NCI-H1436 treated with DMSO at 0.1 percent for 48 hours (cell line): Measurements from ENCODE around the gene RASAL1.

Source experiments
- DNase-seq: peaks from one replicate; lab custom pipeline; 2025; lab: John Stamatoyannopoulos, UW

Gene RASAL1

DNA sequence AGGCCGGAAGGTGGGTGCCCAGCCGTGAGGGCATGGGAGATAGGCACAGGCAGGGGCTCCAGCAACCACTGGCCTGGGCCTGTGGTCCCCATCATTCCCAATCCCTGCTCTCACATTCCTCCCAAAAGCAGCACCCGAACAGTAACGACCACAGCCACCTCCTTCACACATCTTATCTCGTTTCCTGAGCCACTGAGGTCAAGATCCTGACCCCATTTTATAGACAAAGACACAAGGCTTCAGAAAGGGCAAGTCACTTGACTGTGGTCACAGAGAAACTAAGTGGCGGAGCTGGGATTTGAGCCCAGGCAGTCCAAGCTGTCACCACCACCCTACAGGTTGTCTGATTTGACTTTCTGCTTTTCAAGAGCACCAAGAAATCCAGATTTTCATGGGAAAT, 40.2 kb downstream of the RASAL1 start:
- DNase-seq, result no peak

DNA sequence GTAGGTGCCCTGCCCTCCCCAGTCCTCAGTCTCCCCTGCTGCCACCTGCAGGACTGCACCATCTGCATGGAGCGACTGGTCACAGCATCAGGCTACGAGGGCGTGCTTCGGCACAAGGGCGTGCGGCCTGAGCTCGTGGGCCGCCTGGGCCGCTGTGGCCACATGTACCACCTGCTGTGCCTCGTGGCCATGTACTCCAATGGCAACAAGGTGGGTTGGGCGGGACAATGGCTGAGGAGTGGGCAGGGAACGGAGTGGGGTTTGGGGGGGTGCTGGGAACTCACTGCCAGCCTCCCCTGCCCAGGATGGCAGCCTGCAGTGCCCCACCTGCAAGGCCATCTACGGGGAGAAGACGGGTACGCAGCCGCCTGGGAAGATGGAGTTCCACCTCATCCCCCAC, 40.8 kb downstream of the RASAL1 start:
- DNase-seq, result no peak

DNA sequence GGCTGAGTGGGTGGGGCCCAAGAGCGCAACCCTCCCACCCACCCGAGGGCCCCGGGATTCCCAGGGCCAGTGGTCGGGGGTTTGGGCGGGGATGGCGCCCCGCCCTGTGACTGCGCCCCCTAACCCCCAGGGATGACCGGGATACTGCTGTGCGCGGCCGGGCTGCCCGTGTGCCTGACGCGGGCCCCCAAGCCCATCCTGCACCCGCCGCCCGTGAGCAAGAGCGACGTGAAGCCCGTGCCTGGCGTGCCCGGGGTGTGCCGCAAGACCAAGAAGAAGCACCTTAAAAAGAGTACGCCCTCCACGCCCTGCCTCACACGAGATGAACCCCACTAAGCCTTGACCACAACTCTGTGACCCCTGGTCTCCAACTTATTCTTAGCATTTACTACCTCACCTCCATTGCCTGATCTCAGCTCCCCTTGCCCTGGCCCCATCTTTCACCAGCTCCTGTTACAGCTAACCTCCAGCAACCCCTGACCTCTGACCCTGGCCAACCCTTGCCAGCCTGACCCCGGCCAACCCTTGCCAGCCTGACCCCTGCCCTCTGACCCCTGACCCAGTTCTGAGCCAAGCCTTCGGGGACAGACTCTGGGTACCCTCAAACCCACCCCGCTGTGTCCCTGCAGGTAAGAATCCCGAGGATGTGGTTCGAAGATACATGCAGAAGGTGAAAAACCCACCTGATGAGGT, 42.0 kb downstream of the RASAL1 start:
- no peak for DNase-seq

DNA sequence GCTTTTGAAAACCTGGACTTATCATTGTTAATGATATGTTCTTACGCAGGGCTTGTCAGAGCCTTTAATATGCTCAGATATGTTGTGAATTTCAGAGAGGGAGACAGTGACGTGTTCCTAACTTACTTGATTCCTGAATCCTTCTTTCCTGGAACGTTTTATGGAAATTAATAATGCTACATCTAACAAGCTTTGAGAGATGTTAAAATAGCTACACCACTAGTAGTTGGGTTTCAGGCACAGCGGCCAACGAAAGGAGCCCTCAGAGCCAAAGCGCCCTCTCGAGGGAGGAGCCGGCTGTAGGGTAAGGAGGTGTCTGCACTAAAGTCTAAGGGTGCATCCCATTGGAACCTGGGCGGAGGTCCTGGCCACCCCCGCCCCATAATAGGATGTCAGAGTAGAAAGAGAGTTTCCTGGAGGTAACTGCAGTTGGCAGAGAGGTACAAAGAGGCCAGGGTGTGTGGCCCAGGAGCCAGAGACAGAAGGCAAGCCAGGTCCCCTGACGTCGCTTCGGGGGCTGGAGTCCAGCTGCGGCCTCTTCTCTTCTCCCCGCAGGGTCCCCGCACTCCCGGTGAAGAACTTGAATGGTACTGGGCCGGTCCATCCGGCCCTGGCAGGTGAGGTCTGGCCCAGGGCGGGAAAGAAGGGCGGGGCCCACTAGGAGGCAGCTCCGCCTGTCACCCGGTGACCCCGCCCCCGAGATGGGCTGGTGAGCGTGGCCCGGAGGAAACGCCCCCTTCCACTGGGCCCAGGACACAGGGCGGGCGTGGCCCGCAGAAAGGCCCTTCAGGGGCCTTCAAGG, 42.8 kb downstream of the RASAL1 start:
- no peak for DNase-seq

DNA sequence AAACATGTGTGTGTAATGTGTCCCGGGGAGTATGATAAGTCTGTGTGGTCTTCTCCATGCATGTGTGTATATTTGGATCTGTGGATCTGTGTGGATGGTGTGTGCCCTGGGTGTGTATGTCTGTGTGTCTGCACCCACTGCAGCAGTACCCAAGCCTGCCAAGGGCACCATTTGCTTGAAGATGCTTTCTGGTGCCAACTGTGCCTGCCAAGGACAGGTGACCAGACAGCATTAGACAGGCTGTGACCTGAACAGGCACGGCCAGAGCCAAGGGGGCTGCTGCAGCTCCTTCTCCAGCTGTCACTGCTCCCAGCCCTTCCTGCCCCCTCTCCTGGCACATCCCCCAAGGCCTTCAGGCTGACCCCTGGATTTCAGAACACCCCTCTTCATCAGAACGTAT, 44.1 kb downstream of the RASAL1 start:
- no peak for DNase-seq

DNA sequence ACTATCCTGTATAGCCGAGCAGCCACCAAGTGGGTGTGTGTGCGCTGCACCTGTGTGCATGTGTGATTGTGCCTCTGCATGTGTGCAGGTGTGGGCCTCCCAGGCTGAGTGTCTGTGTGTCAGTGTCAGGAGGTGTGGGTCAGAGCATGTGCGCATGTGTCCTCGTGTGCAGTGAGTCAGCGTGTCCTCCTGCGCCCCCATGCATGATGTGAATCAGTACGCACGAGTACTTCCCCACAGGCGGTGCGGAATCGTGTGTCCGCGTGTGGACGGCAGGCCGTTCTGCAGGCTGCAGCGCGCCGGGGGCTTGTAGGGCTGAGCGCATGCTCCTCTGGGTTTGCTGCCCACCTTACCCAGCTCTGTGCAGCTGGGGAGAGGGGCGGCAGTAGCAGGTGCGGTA, 44.8 kb downstream of the RASAL1 start:
- no peak for DNase-seq

DNA sequence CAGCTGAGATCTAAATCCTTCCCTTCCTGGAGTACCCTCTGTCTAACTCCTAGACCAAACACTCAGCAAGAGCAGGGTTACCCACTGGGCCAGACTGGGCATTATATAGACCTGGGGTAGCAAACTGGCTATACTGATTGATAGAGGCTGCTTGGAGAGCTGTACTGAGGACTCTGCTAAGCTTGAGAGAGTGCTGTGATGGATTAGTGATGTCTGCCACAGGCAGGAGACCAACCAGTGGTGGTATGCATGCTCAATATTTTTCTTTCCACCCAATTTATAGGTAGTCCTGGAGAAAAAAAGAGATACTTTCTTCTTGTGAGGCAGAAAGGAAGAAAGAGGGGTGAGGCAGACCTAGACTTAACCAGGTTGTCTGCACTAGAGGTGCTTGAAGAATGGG, 45.7 kb downstream of the RASAL1 start:
- no peak for DNase-seq

DNA sequence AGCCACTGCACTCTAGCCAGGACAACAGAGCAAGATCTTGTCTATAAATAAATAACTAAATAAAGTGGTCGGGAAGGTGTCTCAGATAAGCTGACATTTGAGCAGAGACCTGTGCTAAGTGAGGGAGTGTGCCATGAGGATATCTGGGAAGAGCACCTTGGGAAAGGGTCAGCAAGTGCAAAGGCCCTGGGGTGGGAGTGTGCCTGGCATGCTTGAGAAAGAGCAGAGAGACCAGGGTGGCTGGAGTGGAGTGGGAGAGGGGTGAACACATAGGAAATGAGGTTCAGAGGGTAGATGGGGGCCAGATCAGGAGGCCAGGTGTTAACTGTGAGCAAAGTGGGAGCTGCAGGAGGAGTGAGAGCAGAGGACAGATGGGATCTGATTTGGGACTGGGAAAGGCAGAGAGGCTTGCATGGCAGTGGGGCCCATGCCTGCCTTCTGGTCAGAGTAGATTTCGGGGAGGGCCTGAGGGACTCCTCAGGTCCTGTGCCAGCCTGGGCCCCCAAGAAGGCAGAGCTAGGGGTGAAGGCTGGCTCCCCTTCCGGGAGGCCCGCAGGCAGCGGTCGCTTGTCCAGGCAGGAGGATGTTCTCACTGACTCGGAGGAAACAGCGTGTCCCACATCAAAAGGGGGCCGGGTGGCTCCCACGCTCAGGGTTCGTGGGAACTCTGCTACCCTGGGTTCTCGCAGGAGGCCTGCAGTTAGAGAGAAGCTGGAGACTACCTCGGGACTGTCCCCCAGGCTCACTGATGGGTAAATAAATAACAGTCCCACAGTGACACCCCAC, 46.4 kb downstream of the RASAL1 start:
- DNase-seq, result no peak

DNA sequence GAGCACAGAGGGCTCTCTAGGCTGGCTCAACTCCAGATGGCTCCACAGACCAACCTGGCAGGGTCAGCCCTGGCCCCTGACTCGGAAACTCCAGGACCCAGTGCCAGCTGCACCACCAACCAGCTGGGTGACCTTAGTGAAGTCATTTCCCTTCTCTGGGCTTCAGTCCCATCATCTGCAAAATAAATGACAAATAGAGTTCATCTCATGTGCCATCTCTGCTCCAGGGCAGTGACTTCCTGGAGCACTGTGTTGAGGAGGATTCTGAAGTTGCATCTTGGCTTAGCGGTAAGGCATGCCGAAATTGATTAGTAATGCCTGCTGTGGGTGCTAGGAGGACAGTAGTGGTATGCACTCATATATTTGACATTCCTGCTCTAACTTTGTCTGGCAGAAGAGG, 47.5 kb downstream of the RASAL1 start:
- DNase-seq, result no peak

DNA sequence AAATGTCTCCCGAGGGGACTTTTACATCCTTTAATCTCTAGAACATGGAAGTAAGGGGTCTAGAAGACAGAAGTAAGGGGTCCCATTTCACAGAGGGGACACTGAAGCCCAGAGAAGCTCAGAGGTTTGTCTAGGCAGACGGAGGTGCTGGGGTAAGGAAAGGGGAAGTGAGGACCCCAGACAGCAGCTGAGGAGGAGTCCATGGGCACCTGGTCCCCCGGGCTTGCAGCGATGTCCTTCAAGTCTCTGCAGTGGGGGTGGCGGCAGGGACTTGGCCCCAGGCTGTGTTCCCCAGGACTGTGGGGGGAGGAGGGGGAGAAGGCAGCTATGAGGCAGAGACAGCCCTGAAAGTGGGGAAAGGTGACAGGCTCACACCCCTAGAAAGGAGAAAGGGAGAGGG, 48.4 kb downstream of the RASAL1 start:
- no peak for DNase-seq

DNA sequence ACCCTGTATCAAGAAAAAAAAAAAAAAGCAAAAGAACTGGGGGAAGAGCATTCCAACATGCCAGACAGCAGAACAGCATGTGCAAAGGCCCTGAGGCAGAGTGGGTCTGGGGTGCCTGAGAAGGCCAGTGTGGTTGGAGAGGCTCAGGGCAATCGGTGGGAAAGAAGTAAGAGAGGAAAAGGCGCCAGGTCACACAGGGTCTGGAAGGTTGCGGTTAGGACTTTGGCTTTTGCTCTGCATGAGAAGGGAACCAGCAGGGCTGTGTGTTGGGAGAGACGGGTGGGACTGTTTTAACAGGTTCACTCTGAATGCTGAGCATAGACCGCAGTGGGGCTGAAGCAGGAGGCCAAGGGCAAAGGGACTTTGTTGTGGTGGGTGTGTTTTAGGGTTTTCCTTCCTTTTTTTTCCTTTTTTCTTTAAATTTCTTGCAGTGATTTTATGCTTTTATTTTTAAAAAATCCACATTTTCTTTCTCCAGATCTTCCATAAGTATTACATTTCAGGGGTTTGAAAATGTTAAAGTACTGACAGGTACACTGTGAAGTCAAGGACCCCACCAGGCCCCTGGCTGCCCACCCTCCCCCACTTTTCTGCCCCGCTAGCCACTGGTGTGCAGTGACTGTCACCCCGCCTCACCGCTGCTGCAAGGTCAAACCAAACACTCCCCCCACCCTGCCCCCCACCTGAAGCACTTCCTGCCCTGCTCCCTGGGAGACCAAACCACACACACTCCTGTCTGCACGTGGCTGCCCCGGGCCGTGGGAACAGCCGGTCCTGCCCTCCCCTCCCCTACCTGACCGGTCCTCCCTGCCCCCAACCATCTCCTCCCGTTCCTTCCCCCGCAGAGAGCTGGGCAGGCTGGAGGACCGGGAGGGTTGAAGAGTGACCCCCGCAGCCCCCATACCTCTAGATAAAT, 49.1 kb downstream of the RASAL1 start:
- DNase-seq, result no peak

DNA sequence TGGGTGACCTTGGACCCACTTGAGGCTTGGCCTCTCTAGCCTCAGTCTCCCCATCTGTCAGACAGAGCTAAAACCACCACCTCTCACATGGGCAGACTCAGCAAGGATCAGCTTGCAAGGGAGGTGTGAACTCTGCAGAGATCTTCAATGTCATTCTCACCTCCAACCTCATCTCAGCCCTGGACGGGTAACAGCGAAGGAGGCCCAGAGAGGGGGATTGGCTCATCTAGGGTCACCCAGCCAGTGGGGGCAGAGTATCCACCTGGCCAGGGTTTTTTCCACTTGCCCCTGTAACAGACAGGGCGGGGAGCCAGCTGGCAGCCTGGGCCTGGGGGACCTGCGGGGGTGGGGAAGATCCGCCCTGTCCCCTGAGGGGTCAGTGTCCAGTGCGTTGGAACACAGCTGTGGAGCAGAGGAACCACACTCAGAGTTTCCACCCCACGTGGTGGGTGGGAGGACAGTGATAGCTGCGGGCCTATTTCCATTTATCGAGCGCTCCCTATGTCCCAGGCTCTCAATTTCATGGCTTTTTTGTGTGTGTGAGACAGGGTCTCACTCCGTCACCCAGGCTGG, 51.6 kb downstream of the RASAL1 start:
- no peak for DNase-seq

DNA sequence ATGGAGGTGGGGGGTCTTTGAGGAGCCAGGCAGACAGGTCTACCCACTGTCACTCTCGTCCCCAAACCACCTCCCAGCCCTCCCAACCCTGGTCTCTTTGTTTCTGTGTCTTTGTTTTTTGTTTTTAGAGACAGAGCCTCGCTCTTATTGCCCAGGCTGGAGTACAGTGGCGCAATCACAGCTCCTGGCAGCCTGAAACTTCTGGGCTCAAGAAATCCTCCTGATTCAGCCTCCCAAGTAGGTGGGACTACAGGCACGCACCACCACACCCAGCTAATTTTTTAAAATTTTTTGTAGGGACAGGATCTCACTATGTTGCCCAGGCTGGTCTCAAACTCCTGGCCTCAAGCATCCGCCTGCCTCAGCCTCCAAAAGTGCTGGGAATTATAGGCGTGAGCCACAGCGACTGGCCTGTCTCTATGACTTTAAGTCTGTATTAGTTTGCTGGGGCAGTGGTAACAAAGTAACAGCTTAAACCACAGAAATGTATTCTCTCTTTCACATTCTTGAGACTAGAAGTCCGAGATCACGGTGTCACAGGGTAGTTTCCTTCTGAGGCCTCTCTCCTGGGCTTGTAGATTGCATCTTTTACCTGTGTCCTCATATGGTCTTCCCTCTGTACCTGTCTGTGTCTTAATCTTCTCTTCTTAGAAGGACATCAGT, 52.9 kb downstream of the RASAL1 start:
- no peak for DNase-seq

DNA sequence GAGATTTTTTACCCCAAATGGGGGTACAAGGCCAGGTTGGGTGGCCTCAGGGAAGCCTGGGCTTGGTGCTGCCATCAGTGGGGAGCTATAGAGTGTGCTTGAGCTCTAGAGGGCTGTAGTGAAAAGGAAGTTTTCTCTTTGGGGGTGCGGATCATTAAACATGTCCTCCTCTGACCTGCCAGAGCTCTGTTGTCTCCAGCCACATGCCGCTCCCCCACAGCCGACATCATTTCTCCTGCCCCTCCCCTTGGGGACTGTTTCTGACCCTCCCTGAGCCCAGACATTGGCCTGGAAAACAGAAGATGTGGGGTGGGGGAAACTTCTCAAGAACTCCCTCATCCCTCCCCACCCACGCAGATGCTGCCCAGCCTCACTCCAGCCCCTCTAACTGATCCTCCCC, 53.7 kb downstream of the RASAL1 start:
- DNase-seq, result no peak

DNA sequence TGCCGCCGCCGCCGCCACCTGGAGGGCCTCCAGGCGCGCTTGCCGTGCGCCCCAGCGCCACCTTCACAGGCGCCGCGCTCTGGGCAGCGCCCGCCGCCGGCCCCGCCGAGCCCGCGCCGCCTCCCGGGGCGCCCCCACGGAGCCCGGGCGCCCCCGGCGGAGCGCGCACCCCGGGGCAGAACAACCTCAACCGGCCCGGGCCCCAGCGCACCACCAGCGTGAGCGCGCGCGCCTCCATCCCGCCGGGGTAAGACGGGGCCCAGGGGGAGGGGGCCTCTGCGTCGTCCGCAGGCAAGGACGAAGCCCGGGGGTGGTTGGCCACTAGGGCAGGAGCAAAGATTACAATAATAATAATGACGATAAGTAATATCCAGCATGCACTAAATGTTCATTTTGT, 57.7 kb downstream of the RASAL1 start:
- no peak for DNase-seq

DNA sequence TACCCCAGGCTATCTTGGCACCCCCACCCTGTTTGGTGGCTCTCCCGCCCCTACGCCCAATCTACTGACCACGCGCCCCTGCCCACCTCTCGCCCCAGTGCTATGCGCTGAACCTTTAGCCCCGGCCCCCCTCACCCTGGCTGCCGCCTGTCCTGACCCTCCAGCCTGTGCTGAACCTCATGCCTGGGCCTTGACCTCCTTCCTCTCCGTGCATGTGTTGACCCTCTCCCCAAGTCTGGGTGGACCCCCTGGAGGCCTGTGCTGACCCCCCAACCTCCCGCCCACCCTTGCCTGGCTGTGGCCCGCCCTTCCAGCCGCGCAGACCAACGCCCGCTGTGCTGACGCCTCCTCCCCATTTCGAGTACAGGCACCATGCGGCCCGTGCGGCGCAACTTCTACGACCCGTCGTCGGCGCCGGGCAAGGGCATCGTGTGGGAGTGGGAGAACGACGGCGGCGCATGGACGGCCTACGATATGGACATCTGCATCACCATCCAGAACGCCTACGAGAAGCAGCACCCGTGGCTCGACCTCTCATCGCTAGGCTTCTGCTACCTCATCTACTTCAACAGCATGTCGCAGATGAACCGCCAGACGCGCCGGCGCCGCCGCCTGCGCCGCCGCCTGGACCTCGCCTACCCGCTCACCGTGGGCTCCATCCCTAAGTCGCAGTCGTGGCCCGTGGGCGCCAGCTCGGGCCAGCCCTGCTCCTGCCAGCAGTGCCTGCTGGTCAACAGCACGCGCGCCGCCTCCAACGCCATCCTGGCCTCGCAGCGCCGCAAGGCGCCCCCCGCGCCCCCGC, 58.3 kb downstream of the RASAL1 start:
- no peak for DNase-seq

DNA sequence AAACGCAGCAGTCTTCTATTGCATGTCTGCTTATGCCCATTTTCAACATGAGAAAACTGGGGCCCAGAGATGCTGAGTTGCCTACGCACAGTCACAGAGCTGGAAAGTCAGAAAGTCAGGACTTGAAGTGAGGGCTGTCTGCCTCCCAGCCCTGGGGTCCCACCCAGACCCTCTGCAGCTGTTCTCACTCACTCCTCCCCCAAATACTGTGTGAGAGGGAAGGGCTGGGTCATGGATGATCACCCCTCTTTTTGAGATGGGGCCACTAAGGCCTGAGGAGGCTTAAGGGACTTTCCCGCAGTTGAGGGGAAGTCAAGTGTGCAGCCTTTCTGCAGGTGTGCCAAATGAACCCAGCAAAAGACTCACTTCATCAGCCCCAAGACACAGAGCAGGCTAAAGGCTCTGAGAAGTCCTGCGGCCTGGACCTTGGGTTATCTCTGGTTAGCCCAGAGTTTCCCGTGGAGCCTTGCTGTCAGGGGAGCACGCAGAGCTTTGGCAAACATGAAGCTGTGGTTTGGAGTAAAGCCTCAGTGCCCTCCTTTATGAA, 60.4 kb downstream of the RASAL1 start:
- no peak for DNase-seq

DNA sequence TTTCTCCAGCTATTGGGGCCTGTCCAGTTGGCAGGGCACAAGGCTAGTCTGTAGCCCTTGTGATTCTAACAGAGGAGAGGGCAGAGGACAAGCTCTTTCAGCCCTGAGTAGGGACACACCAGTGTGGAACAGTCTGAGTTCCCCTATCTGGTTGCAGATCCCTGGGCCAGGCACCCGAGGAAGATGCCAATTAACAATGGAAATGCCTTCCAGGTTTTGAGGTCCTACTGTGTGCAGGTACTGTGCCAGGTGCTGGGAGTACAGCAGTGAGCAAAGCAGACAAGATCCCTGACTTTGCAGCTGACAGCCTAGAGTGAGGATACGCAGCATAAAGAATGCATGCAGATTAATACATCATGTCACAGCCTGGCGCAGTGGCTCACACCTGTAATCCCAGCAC, 62.0 kb downstream of the RASAL1 start:
- DNase-seq, result no peak

DNA sequence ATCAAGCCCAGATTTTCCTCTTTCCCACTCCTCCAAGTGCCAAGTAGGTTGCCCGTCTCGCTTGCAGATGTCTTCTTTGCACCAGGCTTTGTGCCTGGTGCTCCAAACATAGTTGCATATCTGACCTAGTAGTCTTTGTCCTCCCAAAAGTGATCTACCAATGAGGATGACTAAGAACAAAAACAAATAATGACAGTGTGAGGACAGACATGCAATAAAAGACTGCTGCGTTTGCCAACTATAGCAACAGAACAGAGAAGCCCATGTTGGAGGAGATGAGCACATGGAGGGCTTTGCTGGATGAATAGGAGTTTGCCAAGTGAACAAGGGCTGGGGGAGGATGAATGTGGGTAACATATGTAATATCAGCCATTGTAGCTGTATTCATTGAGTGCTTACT, 63.4 kb downstream of the RASAL1 start:
- DNase-seq, result no peak
